K562 (cell line): ENCODE measurements around the gene NUP43. TPM values are rescaled to one million over a fixed set of nuclear protein-coding genes. Genes with fewer than 3 reads are reported as not detected.

Experiments
- ARID2 ChIP-seq: fragments of 450-650 bp; IDR thresholded peaks from 2 replicates; pipeline ENCODE4 v1.6.1; 2017; ENCODE audit warnings: antibody characterized with exemption, mild to moderate bottlenecking
- CBX1 ChIP-seq: sonication (generic); IDR thresholded peaks from 2 replicates; pipeline ENCODE4 v1.6.1; 2016; ENCODE audit warnings: antibody characterized with exemption, low read depth, mild to moderate bottlenecking
- CHD7 ChIP-seq: fragments of 200-600 bp; sonication (generic); IDR thresholded peaks from one replicate; pipeline ENCODE4 v1.6.1; 2012; ENCODE audit warnings: mild to moderate bottlenecking, low read depth, low read length, inconsistent platforms
- ETS2 ChIP-seq: IDR thresholded peaks from 2 replicates; pipeline ENCODE4 v1.6.1; 2016; ENCODE audit warnings: borderline replicate concordance, missing genetic modification characterization, mild to moderate bottlenecking, moderate library complexity, missing compliant biosample characterization; ENCODE audit not compliant: poor library complexity, severe bottlenecking
- HCFC1 ChIP-seq: IDR thresholded peaks from 2 replicates; pipeline ENCODE4 v1.6.1; 2012; ENCODE audit warnings: low read depth, low read length, improper control_type of control experiment
- KLF1 ChIP-seq: fragments of 450-650 bp; IDR thresholded peaks from 2 replicates; pipeline ENCODE4 v1.6.1; 2016; ENCODE audit warnings: missing genetic modification characterization, missing compliant biosample characterization
- POLR2B ChIP-seq: fragments of 450-650 bp; IDR thresholded peaks from 2 replicates; pipeline ENCODE4 v1.6.1; 2018; ENCODE audit warnings: low read depth; ENCODE audit not compliant: partially characterized antibody
- SMAD4 ChIP-seq: fragments of 250-450 bp; sonication (Bioruptor Pico); conservative IDR thresholded peaks from 2 replicates; pipeline ENCODE4 v1.8.0; 2021; ENCODE audit warnings: inconsistent platforms, mild to moderate bottlenecking, moderate library complexity
- SMARCE1 ChIP-seq: fragments of 450-650 bp; IDR thresholded peaks from 2 replicates; pipeline ENCODE4 v1.7.1; 2016; ENCODE audit warnings: mild to moderate bottlenecking
- STAT5A ChIP-seq: IDR thresholded peaks from 2 replicates; pipeline ENCODE4 v1.6.1; 2012; ENCODE audit warnings: low read length, inconsistent platforms, borderline replicate concordance
- TGIF2 ChIP-seq: sonication (generic); formaldehyde crosslinking; IDR thresholded peaks from 2 replicates; pipeline ENCODE4 v1.8.1; 2022; ENCODE audit warnings: mild to moderate bottlenecking, missing genetic modification reagents, moderate library complexity
- YY1 ChIP-seq, 3 experiments: IDR thresholded peaks; 2 replicates each; pipeline ENCODE4 v1.6.1; 2011; ENCODE audit warnings: low read length in 2 of 3, mild to moderate bottlenecking in 2 of 3, moderate library complexity in 2 of 3, borderline replicate concordance in 1 of 3, control low read depth in 1 of 3, low read depth in 1 of 3; ENCODE audit not compliant: insufficient read depth in 3 of 3, insufficient replicate concordance in 2 of 3, control insufficient read depth in 1 of 3, insufficient read length in 1 of 3; ENCODE audit errors: extremely low read depth in 1 of 3
- ZNF699 ChIP-seq: fragments of 250-450 bp; sonication (Bioruptor Pico); IDR thresholded peaks from 2 replicates; pipeline ENCODE4 v1.8.0; 2021; ENCODE audit warnings: mild to moderate bottlenecking, moderate library complexity; ENCODE audit not compliant: insufficient replicate concordance
- polyA plus RNA-seq, 8 experiments: library from polyadenylated mRNA; depleted of rRNA in 4 of 8; stranded (reverse) in 5 of 8; unstranded in 3 of 8; fragments of >200 nt; fragmentation: Nextera tagmentation in 2 of 8; fragmentation: Illumina TruSeq in 1 of 8; extraction: Ambion mirVana in 2 of 8; extraction: Trizol in 1 of 8; gene quantifications; 2 replicates each; pipeline versions ENCODE4 v1.2.1 to v1.2.3, GENCODE V29; 2011 to 2014; ENCODE audit warnings: inconsistent platforms in 1 of 8, missing spikeins in 1 of 8
- total RNA-seq, 7 experiments: library from RNA; depleted of rRNA in 6 of 7; stranded (reverse); fragments of >200 nt in 6 of 7; fragmentation: Illumina TruSeq in 2 of 7; extraction: Trizol in 2 of 7; gene quantifications; 2 replicates each; pipeline versions ENCODE4 v1.2.1 to v1.2.3, GENCODE V29; 2011 to 2021; ENCODE audit warnings: low replicate concordance in 1 of 7

The NUP43 gene
- total and polyA plus RNA-seq, 9 of the 15 experiments (the other 6 are each of a cell fraction or from before 2014, with no cell fraction given): 28.9 to 136 (median 67.4) TPM

GRCh38 chr6:149723771-149724417, 22.4 kb downstream of the NUP43 start (continued):
- TF ChIP-seq CHD7 (no peak), POLR2B (no peak), YY1 (IDR thresholded peaks at IDR 0.05; ENCODE audit: borderline replicate concordance in 1 of 3, control insufficient read depth in 1 of 3, extremely low read depth in 1 of 3, insufficient read depth in 3 of 3, insufficient read length in 1 of 3, insufficient replicate concordance in 2 of 3, low read depth in 1 of 3, low read length in 2 of 3) (peak in 1 of 3 experiments; percentile 55), HCFC1 (0 out of 2 replicates have a peak, but pooled peaks have one; percentile 19), SMAD4 (CRISPR knock-in tag) (0 out of 2 replicates have a peak, but pooled peaks have one; percentile 29), STAT5A (0 out of 2 replicates have a peak, but pooled peaks have one; percentile 7), SMARCE1 (peak; percentile 72; the same call in 1 of the 2 replicates), ARID2 (peak; percentile 77), ETS2 (no peak), ZNF699 (CRISPR knock-in tag) (no peak), TGIF2 (CRISPR knock-in tag) (no peak), CBX1 (no peak), KLF1 (tag) (no peak)
